Kidney tubule cell (primary cell): Measurements from ENCODE around the gene TMEM62.
"Not testable (repeated sequence)": the region's sequence is repeated elsewhere in the genome, so short reads cannot be mapped to it uniquely, and the experiment has no call there.

Source experiments
- DNase-seq: peaks from one replicate; pipeline ENCODE4 v3.0.0-alpha.2; 2018; ENCODE audit warnings: low spot score

The TMEM62 gene

GRCh38 chr15:43177147-43177546 lies 43.8 kb downstream of the TMEM62 start:
- not testable (repeated sequence) for DNase-seq

DNA sequence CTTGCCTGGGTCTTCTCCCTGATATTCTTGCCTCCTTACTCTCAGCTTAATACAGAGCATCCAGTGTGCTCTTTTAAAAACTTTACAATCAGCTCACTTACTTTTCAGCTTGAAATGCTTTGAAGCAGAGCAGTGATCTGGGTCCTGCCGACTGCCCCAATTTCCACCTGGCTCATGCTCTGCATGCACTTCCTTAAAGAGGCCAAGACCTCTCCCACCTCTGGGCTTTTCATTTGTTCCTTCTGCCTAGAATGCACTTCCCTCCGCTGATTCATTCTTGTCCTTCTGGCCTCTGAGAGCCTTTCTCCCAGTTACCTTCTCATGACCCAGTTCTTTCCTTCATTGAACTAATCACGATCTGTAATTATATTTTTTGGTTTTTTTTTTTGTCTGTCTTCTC lies 49.9 kb downstream of the TMEM62 start:
- peak; percentile 6 for DNase-seq

GRCh38 chr15:43184407-43185124 lies 51.2 kb downstream of the TMEM62 start:
- no peak for DNase-seq

- peak; percentile 90 for DNase-seq
Measured at GRCh38 chr15:43185157-43186002, 52.0 kb downstream of the TMEM62 start, which contains the start of gene CCNDBP1. TSS of gene CCNDBP1 (plus strand) at chr15:43185403. CDS start at chr15:43185499, 96 bp downstream.

GRCh38 chr15:43186003-43186353 lies 52.6 kb downstream of the TMEM62 start:
- peak; percentile 46 for DNase-seq

DNA sequence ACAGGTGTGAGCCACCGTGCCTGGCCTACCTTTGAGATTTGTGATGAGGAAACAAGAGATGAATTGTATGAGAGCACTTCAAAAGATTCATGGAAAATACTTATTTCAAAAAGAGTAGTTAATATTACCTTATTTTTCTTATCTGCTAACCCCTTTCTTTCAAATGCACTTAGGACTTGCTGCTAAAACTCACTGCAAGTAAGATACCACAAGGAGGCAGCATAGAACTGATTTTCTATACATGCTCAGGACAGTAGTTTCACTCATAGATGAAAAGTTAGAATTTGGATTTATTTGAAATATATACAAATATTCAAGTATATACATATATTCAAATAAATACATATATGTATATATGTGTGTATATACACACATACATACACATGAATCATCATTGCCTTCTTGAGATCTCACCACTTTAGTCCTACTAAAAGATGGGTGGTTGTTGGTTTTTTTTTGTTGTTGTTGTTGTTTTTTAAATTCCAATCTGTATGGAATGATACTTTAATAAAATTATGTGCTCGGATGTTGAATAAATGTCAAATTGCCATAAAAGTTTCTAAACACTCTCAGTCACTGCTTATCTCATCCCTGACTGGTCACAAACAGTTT lies 54.3 kb downstream of the TMEM62 start:
- DNase-seq = peak; percentile 64

DNA sequence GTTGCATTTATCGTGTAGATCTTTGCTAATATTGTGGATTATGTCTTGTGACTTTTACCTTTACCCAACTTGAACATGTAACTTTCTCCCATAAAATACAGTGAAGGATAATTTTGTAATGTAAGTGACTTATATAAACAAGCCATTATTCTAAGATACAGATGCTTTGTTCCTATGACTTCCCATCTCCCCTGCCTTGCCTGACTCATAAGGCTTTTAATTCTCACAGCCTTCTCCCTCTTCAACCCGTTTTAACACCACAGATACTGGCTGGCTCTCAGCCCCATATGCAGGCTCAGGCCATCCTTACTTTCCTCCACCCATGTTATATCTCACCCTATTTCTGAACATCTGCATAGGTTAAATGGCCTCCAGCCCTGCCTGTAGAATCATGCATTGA lies 55.9 kb downstream of the TMEM62 start:
- DNase-seq = no peak

GRCh38 chr15:43190178-43190577 lies 56.8 kb downstream of the TMEM62 start:
- peak; percentile 15 for DNase-seq

DNA sequence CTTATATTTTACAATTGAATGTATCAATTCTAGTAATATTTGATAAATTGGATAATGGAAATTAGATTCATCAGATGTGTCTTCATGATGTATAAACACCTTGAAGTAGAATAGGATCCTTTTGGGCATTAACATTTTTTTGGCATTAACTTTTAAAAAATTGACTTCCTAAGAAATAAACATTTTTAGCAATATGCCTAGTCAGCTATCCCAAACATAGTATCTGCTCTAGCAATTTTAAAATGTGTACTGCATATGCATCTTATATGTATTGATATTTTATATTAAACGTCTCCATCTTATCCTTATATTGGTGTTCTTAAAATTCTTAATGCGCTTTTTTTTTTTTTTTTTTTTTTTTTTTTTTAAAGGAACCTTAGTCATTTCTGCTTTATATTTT lies 60.3 kb downstream of the TMEM62 start:
- DNase-seq = no peak

GRCh38 chr15:43194795-43195194 lies 61.4 kb downstream of the TMEM62 start:
- no peak for DNase-seq

- DNase-seq = no peak
Measured at GRCh38 chr15:43196760-43197548, 63.6 kb downstream of the TMEM62 start.

- not testable (repeated sequence) for DNase-seq
Measured at GRCh38 chr15:43197773-43198172, 64.4 kb downstream of the TMEM62 start.

- DNase-seq = not testable (repeated sequence)
Measured at GRCh38 chr15:43198556-43198955, 65.2 kb downstream of the TMEM62 start.

GRCh38 chr15:43198992-43199391 lies 65.6 kb downstream of the TMEM62 start:
- no peak for DNase-seq

- DNase-seq = no peak
Measured at GRCh38 chr15:43199945-43200488, 66.6 kb downstream of the TMEM62 start.

DNA sequence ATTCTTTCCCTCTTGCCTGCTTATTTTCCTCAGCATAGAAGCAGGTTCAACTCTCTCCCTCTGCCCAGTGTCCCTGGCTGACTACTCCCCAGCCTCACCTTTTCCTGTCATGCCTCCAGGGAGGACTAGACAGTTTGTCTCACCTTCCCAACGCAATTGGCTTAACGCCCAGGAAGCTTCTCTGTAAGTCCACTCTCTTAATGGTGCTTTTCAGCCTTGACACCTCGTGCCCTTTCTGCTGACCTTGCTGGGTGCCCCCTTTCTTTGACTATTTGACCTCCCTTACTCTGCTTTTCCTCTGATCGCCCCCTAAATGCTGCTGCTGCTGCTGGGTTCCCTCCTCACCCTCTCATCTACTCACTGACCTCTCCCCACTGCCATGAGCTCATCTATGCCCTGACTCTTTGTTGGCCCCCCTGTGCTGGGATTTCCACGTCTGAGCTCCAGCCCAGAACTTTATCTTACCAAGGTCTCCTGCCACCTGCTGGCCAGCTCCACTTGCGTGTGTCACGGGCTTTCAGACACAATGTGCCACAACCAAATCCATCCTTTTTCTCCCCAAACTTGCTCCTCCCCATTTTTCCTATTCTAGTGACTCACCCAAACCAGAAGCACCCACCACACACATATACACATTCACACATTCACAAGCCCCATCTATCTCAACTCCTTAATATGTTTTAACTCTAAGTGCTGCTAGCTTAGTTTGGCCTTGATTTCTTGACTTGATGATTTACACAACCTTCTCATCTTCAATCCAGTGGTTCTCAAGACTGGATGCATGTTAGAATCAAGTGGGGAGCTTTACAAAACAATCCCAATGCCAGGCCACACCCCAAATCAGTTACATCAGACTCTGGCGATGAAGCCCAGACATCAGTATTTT lies 70.9 kb downstream of the TMEM62 start:
- peak; percentile 60 for DNase-seq

- no peak for DNase-seq
Measured at GRCh38 chr15:43206054-43206453, 72.7 kb downstream of the TMEM62 start.

DNA sequence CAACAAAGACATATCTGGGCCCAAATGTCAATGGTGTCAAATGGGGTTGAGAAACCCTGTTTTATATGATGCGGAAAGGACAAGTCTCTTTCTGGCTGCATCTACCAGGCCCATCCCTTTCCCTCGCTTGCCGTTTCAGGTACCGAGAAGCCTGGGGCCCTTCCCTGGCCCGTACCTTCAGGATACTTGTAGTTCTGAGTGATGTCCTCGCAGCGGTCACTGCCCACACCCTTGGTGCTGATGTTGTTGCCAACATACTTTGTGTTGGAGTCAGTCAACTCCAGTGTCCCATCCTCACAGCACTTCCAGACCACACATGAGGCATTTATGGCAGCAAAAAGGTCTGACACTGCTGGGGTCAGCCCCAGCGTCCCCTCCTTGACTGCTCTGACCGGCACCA lies 73.6 kb downstream of the TMEM62 start:
- DNase-seq = no peak

DNA sequence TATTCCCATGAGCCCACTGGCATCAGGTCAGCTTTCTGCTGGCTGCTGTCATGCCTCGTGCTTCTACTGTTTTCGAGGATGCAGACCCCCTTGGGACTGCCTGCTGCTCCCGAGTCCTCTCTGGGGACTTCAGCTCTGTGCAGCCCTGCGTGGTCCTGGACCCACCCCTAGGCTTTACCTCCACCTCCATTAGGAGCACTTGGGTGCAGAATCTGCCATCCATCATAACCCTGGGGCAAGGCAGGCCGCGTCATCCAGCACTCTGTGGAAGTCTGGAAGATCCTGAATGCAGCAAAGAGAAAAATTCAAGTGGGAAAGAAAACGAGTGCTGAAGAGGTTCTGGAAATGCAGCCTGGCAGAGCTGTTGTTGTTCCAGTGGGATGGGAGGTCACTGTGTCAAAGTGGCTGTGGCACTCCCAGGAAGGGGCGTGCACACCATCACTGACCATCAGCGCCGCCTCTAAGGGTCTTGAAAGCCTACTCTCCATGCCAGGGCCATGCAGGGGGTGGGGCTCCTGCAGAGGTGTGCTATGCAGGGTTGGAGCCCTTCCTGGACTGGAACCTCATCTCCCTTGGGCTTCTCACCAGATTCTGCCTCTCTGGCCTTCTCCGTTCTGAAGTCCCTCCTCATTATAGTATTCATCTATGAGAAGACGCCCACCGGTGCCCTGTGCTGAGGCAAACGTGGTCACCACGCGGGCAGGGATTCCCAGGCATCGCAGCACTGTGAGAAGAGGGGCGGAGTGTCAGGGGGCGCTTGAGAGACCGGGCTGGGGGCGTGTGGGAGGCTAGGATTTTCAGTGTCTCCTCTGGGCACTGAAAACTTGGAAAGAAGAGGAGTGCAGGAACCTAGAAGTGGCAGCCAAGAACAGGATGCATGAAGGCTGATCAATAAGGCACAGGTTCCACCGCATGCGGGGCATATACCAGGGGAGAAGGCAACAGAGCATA lies 74.9 kb downstream of the TMEM62 start:
- no peak for DNase-seq
